ENCODE results near the gene MYO1C.
"Not testable (repeated sequence)": the region's sequence is repeated elsewhere in the genome, so short reads cannot be mapped to it uniquely, and the experiment has no call there.

Gene MYO1C

GRCh38 chr17:1461198-1461944, 31.1 kb downstream of the MYO1C start:
- no peak for DNase-seq

DNA sequence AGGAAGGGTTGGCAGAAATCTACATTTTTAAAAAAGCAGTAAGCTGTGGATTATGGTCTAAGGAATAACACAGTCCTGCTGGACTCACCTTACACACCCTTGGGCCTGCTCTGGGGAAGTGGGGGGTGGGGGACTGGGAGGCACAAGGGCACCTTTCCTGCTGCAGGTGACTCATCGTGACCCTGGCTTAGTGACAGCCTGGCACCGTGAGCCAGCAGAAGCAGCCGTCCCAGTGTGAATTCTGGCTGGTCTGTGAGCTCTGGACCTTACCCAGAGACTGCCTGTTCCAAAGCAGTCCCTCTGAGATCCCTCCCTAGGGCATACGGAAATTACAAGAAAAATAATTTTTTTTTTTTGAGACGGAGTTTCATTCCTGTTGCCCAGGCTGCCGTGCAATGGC, 32.3 kb downstream of the MYO1C start:
- DNase-seq = no peak

GRCh38 chr17:1455797-1456599, 36.5 kb downstream of the MYO1C start, which contains the start of gene CRK:
Gene CRK (minus strand): TSS chr17:1456232. CDS start chr17:1456117, 115 bp downstream.
- peak; percentile 91 to 92 for DNase-seq

DNA sequence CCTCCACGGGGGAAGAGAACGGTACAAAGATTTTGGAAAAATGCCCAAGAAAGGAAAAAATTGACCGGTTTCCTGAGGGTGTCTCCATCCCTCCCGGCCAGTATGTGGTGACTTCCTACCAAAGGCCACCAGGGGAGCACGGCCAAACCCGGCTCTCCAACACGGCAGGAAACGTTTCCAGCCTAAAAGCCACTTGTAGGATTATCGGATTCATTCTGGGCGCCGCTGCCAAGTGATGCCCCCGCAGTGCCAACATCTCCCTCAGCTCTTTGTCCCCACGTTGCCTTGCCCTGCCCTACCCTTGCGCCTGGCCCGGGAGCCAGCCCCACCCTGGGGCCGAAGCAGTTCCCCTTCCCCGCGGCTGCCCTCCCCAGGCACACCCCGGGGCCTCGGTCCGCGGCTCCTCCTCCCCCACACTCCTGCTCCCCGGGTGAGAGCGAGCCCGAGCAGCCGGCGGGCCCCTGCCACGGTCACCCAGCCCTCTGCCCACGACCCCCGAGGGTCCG, 37.1 kb downstream of the MYO1C start:
- peak; percentile 25 to 46 for DNase-seq

DNA sequence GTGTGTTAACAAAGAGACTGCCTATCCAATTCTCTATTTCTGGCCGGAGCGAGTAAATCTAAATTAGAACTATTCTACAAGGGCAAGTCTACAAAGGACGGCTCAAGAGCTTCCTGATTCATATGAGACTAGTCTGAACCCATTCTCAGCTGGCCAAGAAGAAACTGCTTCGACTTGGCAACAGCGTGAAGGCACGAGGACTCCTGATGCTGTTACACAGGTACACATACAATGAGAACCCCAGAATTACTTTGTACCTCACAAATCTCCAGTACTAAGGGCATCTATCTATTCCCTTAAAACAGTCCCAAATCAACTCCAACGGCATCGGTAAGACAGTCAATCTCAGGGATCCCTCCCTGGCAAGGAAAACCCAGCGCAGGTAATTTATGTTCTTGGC, 37.9 kb downstream of the MYO1C start:
- DNase-seq = no peak

- DNase-seq = not testable (repeated sequence)
Measured at GRCh38 chr17:1453694-1454093, 38.8 kb downstream of the MYO1C start.

DNA sequence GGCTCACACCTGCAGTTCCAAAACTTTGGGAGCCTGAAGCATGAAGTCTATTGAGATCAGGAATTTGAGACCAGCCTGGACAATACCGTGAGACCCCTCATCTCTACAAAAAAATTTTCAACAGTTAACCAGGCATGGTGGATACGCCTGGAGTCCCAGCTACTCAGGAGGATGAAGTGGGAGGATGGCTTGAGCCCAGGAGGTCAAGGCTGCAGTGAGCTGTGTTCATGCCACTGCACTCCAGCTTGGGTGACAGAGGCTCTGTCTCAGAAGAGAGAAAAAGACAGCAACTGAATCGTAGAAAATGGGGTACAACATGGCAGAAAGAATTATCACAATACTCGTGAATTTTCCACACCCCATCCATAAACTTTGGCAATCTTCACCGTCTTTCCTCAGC, 39.6 kb downstream of the MYO1C start:
- no peak for DNase-seq

GRCh38 chr17:1450261-1450660, 42.2 kb downstream of the MYO1C start:
- not testable (repeated sequence) for DNase-seq

DNA sequence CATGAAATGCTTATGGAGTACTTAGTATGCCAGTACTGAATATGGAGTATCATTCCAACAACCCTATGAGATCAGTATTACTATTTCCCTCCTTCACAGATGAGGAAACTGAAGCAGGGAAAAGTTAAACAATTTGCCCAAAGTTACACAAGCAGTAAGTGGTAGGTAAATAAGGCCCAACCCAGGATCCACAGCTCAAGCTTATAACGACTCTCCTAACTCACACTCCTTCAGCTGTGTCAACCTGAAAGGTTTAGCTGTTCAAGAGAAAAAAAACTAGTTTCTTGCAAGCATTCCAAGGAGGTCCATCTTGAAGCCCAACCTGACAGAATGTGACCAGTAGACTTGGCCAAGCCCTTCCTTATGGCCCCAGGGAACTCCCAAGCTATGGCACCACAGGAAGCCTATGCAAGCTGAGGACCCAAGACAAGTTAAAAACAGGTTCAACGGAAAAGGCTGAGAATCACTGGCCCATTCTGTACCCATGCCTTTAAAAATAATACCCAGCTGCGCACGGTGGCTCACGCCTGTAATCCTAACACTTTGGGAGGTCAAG, 43.0 kb downstream of the MYO1C start:
- DNase-seq = no peak

DNA sequence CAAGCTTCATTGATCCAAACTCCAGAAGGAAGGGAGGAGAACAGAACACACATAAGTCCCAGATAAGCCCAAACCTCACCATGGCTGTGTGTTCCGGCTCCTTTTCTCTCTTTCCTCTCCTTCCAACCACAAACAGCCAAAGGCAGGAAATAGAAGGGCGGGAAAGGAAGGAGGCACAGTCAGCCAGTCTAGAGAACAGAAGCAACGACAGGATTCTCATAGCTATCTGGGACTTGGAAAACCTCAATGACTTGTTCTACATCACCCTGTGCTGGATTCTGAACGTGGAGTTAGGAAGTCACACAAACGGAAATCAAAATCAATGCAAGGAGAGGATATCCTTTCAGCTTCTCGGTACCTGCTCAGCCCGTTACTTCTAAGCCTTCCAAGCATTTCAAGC, 45.4 kb downstream of the MYO1C start:
- no peak for DNase-seq

GRCh38 chr17:1446201-1446600, 46.3 kb downstream of the MYO1C start:
- DNase-seq = no peak

DNA sequence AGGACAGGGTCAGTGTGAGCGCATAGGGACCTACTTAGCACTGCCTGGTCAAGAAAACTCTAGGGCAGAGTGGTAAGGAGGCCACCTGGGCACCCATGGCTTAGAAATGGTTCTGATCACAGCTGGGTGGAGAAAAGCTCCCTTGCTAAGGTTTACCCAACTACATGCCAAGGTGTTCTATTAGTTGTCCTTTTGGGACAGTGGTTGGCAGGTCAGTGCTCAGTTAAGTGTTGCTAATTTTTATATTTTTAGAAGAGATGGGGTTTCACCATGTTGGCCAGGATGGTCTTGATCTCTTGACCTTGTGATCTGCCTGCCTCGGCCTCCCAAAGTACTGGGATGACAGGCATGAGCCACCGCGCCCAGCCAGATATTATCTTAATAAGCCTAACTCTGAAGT, 46.8 kb downstream of the MYO1C start:
- DNase-seq = not testable (repeated sequence)

GRCh38 chr17:1442721-1443120, 49.8 kb downstream of the MYO1C start:
- not testable (repeated sequence) for DNase-seq

DNA sequence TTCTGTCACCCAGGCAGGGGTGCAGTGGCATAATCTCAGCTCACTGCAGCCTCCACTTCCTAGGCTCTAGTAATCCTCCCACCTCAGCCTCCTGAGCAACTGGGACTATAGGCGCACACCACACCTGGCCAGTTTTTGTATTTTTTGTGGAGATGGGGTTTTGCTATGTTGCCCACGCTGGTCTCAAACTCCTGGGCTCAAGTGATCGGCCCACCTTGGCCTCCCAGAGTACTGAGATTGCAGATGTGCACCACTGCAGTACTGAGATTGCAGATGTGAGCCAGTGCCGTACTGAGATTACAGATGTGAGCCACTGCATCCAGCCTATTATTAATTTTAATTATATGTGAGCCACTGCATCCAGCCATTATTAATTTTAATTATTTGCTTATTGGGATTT, 50.3 kb downstream of the MYO1C start:
- no peak for DNase-seq

DNA sequence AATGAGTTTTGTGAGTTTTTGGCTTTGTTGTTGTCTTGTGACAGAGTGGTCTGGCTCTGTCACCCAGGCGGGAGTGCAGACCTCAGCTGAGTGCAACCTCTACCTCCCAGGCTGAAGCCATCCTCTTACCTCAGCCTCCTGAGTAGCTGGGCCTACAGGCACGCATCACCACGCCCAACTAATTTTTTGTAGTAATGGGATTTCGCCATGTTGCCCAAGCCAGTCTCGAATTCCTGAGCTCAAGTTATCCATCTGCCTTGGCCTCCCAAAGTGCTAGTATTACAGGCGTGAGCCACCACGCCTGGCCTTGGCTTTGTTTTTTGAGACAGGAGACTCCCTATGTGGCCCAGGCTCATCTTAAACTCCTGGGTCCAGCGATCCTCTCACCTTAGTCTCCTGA, 51.6 kb downstream of the MYO1C start:
- DNase-seq = no peak

DNA sequence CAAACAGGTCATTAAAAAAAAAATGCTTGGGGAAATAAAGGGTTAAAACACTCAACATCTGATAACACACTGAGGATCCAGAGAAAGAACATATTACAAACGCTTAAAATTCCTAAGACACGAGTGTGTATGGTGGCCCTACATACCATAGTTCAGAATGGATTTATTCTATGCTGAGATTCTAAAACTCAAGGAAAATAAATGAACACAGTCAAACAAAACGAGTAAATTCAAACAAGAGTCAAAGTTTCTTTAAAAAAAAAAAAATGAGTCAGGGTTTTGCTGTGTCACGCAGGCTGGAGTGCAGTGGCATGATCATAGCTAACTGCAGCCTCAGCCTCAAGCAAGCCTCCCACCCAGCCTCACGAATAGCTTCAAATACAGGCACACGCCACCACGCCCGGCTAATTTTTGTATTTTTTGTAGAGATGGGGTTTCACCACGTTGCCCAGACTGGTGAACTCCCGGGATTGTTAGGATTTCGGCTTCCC, 53.8 kb downstream of the MYO1C start:
- no peak for DNase-seq

GRCh38 chr17:1435326-1435725, 57.2 kb downstream of the MYO1C start:
- no peak for DNase-seq

DNA sequence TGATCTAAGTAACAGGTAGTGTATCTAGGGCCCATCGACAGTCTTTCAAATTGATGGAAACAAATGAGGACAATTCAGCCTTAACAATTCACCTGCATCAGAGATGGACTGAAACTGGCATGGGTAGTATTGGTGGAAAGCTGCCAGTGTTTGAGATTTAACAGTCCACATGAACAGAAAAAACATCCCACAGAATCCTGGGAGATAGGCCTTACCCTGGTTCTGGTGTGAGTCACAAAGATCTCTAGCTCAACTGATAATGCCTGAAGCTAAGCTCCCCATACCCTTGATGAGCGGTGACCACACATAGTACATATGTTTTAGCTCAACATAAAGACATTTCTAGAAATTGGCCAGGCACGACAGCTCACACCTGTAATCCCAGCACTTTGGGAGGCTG, 58.3 kb downstream of the MYO1C start:
- no peak for DNase-seq

DNA sequence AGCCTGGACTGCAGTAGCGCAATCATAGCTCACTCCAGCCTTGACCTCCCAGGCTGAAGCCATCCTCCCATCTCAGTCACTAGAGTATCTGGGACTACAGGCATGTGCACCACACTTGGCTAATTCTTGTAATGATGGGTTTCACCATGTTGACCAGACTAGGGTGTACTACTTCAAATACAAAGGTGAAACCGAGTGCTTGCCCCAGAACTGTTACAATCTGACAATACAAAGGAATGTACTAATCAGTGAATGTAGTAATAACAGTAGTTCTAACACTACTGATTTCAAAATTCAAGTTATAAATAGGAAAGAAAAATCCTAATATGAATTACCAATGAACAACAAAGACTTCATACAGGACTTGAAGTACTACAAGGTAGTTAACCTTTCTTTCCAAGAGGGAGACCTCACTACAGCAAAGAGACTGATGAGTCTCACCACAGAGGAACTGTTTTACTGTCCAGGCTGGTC, 60.8 kb downstream of the MYO1C start:
- DNase-seq = no peak

DNA sequence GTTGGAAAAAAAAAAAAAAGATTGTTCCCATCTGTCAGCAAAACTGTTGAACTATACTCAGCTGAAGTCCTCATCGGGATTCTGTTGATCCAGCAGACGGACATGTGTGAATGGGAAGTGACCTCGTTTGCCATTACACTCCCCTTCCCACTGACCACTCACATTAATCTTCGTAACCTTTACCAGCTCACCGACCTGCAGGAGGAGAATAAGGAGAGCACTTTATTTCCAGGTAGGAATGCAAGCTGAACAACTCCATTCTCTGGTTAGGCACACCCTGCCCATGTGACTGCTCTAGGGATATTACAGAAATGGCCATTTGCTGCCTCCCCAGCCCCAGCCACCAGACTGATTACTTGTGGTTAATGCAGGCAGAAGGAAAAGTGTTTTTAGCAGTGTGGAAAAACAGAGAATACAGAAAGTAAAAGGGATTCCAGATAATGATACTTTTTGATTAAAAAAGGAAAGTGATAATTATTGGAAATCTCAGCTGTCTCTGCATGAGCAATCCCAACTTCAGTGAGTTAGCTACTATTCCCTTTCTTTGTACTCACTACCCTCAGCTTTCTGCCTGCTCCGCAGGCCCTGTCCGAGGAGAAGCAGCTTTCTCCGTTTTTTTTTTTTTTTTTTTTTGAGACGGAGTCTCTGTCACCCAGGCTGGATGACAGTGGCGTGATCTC, 68.9 kb downstream of the MYO1C start:
- no peak for DNase-seq

- no peak for DNase-seq
Measured at GRCh38 chr17:1422885-1423284, 69.6 kb downstream of the MYO1C start.

DNA sequence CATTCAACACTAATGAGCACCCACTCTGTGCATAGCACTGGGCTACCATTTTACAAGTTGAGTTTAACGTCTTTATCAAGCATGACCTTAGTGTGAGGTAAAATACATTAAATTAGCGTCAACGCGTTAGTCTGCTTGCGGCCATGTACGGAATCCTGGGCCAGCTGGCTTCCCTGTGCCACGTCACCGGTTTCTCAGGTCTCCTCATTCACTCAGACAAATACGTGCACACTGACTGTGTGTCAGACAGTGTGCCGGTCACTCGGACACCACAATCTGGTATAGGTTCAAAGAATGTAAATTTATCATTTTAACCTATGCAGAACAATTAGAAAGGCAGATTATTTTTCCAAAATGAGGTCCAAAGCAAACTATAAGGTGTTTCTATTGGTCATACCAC, 71.0 kb downstream of the MYO1C start:
- DNase-seq = no peak

DNA sequence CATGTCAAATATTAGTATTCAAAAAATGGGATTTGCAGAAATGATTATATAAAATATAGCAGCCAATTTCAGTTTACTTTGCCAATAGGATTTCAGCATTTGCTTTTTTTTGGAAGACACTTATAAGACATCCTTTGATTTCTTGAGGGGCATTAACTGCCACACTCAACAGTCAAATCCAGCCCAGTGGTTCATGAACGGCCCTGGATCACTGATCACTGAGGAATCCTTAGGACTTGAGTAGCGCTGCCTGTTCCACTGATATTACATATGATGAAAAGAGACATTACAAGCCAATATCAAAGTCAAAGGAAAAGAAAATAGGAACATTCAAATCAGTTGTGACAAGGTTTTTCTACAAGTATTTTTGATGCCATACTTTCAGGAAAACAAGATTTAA, 71.5 kb downstream of the MYO1C start:
- no peak for DNase-seq

Data from NCI-H2081 (cell line).